GM21529 (cell line): ENCODE results near the gene ERBB2.

Source experiments
- ATAC-seq: cut with Tn5 transposase; IDR thresholded peaks from one replicate; pipeline ENCODE4 v1.9.1; 2021; ENCODE audit not compliant: unreplicated experiment

The ERBB2 gene

GRCh38 chr17:39699818-39700147 is at the start of gene ERBB2:
TSS of gene ERBB2 (plus strand) at chr17:39700064. CDS start at chr17:39700239, 175 bp downstream.
- no peak for ATAC-seq

GRCh38 chr17:39650121-39650579 is 49.7 kb upstream of the ERBB2 start:
- no peak for ATAC-seq

GRCh38 chr17:39651923-39652586 is 47.8 kb upstream of the ERBB2 start:
- ATAC-seq = no peak

GRCh38 chr17:39652587-39653315 is 47.1 kb upstream of the ERBB2 start:
- ATAC-seq = no peak

GRCh38 chr17:39653316-39653661 is 46.6 kb upstream of the ERBB2 start:
- no peak for ATAC-seq

GRCh38 chr17:39653662-39654331 is 46.1 kb upstream of the ERBB2 start:
- no peak for ATAC-seq

- ATAC-seq = no peak
These were observed 44.8 kb upstream of the ERBB2 start for GRCh38 chr17:39655105-39655504.

GRCh38 chr17:39658346-39658745 is 41.5 kb upstream of the ERBB2 start:
- ATAC-seq = no peak

GRCh38 chr17:39658760-39659159 is 41.1 kb upstream of the ERBB2 start:
- ATAC-seq = no peak

GRCh38 chr17:39659279-39660010 is 40.4 kb upstream of the ERBB2 start:
- no peak for ATAC-seq

GRCh38 chr17:39660011-39660360 is 39.9 kb upstream of the ERBB2 start:
- no peak for ATAC-seq

- ATAC-seq = no peak
These were observed 39.2 kb upstream of the ERBB2 start for GRCh38 chr17:39660397-39661385.

- ATAC-seq = no peak
These were observed 37.9 kb upstream of the ERBB2 start for GRCh38 chr17:39661744-39662541.

GRCh38 chr17:39662551-39663339 is 37.1 kb upstream of the ERBB2 start:
- ATAC-seq = no peak

- ATAC-seq = no peak
These were observed 36.5 kb upstream of the ERBB2 start for GRCh38 chr17:39663340-39663687.

GRCh38 chr17:39663688-39664580 is 35.9 kb upstream of the ERBB2 start:
- no peak for ATAC-seq

- no peak for ATAC-seq
These were observed 35.0 kb upstream of the ERBB2 start, which contains the start of gene TCAP for GRCh38 chr17:39664581-39665561. TSS of gene TCAP (plus strand) at chr17:39665349. CDS start at chr17:39665360, 11 bp downstream.
